Measurements from ENCODE around the gene SYNGR1.
"Not testable (repeated sequence)": the region's sequence is repeated elsewhere in the genome, so short reads cannot be mapped to it uniquely, and the experiment has no call there.

SYNGR1 gene

DNA sequence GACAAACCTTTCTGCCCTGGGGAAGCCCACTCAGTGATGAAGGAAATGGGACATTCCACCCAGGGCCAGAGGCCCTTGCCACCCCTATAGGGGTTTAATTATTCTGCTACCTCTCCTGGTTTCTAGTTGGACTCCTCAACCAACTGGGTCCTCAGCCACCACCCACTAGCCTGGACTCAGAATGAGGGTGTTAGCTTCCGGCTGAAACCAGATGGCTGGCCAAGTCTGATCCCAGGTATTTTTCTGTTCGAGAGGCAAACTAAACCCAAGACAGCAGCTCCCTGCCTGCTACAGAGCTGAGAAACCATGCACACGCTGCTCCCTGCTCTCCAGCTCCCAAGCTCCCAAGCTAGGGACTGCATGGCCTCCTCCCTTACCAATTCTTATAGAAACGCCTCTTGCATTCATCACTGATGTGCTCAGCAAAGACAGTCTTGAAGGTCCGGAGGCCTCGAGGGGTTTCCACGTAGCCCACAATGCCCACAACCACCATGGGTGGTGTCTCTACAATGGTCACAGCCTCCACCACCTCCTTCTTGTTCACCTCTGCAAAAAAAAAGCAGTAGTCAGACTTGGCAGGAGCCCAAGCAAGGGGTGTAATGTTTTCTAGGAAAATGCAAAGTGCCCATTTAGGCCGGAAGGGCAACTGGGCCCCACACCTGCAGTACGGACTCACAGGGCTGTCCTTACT is 32.6 kb upstream of the SYNGR1 start:
- no peak for DNase-seq (ENCODE audit: low read depth in 2 of 2)

DNA sequence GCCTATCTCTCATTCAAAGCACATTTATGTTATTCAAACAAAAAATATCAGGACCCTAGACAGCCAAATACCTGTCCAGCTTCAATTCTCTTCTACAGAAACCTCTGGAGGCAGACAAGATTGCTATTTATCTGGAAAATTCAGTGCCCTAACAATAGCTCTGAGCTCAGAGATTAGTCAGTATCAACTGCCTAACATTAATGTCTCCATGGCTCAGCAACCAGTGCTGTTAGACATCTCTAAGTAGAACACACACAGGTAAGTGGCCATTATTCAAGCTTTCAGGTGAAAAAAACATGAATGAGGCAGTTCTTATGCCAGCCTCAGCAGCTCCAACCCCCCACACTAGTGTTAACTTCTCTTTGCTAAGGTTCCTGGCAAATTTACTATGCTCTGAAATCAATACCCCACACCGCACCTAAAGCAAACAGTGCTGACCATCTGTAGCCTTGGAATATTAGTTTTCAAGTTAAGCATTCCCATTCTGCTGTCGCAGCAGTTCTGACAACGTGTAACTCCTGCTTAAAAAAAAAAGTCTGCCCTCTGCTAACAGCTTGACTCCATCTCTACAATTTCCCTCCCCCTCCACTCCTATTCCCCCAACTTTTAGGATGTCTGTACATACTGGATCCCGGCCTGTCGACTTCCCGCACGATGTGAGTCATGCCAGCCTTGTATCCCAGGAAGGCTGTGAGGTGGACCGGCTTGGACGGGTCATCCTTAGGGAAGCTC is 31.9 kb upstream of the SYNGR1 start:
- DNase-seq (ENCODE audit: low read depth in 2 of 2), result no peak

DNA sequence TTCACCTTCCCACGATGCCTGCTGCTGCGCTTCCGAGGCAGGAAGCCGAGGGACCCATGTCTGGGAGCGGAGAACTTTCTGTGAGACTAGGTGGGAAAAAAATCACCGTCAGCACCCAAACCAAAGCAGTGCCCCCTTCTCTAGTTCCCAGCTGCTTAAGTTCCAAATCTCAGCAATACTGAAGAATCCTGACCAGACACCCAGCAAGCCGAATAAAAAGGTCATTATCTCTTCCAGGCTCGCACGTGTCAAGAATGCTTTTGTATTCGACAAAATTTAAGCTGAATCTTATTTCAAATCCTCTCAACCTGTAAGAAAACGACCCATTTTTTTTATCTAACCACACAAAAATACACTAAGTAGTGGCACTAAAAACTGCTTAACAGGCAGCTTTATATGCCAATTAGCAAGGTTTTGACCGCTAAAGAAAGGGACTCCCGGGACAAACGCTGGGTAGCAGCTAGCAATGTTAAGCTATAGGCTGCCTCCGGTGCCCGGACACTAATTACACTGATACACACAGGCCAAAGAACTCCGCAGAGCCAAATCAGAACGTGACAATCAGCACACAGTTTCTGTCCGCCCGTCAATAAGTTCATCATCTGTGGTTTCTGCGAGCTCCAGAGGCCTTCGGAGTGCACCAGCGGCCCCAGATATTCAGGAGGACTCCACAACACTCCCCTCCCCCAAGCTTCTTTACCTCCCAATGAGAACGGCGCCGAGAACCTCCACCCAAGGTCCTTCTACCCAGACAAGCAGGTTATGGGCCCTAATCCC is 31.1 kb upstream of the SYNGR1 start:
- peak in 1 of 2 donors; percentile 42 for DNase-seq (ENCODE audit: low read depth in 2 of 2)

DNA sequence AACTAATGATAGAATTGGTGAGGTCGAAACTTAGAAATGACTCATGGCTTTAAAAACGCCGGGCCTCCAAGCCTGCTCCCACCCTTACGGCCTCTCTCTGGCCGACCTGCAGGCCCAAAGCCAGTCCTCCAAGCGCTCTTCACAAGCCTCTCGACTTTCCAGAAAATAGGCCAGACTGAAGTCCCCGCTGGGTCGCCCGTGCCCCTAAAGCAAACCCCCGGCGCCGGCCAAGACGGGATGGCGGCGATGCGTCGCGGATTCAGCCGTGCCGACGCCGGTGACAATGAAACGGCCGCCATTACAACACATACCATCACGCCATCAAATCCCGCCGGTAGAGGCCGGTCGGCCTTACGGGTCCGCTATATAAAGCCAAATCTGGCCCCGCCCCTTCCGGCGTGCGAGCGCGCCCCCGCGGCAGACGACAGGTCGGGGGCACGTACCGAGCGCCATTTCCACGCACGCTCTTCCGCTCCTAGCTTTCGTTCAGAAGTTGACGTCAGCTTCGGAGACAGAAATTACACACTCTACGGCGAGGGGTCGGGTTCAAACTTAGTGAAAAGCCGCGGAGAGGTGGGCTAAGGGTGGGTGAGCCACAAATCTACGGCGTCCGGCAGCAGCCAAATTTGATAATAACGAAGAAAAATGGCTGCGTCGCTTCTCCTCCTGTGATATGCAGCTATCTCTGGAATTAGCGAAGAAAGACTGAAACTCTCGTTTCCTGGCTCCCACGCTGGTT is 30.3 kb upstream of the SYNGR1 start, which contains the start of gene RPL3:
RPL3 (minus strand) TSS at position 340 of the 739 bp plus-strand sequence; CDS start at position 314, 26 bp downstream.
- peak; percentile 89 to 98 for DNase-seq (ENCODE audit: low read depth in 2 of 2)

DNA sequence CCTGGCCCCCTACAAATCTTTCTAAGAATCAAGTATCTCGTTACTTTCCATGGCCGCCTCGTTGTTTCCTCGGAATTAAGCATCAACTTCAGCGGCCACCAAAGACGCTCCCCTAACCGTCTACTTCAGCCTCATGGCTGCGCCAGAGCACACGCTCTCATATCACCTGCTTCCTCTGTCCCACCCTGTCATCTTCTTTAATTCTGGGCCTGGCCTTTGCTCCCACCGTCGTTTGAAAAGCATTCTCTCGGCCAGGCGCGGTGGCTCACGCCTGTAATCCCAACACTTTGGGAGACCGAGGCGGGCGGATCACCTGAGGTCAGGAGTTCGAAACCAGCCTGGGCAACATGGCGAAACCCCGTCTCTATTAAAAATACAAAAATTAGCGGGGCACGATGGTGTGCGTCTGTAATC is 29.2 kb upstream of the SYNGR1 start:
- DNase-seq (ENCODE audit: low read depth in 2 of 2), result not testable (repeated sequence)

DNA sequence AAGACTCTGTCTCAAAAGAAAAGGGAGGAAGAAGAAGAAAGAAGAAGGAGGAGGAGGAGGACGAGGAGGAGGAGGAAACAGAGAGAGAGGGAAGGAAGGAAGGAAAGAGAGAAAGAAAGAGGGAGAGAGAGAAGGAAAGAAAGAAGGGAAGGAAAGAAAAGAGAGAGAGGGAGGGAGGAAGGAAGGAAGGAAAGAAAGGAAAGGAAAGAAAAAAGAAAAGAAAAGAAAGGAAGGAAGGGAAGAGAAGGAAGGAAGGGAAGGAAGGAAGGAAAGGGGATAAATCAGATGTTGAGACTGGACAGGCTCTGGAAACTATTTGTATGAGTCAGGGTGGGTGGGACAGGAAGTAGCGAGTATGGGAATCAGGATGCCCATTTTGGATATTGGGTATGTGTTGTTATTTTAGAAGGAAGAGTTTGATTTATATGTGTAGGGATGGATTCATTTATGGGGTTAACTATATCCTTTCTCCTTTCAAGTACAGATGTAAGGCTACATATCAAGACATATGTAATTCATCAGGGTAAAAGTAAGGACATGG is 24.3 kb upstream of the SYNGR1 start:
- no peak for DNase-seq (ENCODE audit: low read depth in 2 of 2)

DNA sequence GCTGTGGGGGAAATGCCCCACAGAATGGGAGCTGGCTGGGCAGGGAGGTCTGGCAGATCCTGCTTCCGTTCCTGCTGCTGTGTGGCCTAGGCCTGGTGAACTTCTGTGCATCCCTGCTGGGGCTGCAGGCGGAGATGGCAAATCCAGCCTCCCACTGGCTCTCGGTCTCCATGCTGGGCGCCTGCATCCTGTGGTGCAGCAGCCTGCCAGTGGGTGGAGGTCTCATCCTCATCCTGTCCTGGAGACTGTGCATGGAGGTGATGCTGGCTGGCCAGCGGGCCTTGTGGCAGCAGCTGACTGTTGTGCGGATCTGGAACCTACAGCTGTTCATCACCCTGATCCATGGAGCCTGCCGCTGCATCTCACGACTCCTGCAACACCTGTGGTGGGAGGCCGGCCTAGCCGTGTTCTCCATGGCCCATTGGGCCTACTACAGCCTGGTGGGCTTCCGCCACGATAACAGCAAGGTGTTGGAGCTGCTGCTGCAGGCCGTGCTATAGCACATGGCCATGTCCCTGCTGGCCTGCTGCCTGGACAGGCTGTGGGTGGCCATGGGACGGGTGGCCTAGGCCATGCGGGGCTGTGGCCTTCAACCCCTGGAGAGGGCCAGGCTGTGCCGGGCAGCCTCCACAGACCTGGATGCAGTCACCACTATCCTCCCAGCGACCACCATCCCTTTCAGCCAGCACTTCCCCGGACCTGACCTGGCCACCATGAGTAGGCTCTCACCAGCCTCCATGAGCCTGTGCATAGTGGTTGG is 21.6 kb upstream of the SYNGR1 start:
- DNase-seq (ENCODE audit: low read depth in 2 of 2), result no peak

DNA sequence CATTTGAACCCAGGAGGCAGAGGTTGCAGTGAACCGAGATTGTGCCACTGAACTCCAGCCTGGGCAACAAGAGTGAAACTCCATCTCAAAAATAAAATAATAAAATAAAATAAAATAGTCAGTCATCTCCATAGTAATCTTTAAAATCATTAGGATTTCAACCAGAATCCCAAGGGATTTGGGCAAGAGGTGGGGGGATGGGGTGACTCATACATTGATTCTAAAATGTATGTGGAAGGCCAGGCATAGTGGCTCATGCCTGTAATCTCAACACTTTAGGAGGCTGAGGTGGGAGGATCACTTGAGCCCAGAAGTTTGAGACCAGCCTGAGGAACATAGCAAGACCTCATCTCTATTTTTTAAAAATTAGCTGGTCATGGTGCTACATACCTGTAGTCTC is 19.2 kb upstream of the SYNGR1 start:
- not testable (repeated sequence) for DNase-seq (ENCODE audit: low read depth in 2 of 2)

DNA sequence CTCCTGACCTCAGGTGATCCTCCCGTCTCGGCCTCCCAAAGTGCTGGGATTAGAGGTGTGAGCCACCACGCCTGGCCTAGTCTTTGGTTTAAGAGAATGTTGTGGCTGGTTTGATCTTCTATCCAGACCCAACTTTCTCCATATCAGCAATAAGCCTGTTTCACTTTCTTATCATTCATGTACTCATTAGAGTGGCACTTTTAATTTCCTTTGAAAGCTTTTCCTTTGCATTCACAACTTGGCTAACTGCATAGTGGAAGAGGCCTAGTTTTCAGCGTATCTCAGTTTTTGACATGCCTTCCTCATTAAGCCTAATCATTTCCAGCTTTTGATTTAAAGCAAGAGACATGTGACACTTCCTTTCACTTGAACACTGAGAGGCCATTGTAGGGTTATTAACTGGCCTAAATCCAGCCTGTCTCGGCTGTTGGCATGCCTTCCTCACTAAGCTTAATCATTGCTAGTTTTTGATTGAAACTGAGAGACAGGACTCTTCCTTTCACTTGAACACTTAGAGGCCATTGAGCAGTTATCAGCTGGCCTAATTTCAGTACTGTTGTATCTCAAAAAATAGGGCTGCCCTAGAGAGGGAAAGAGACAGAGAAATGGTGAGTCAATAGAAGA is 17.2 kb upstream of the SYNGR1 start:
- no peak for DNase-seq (ENCODE audit: low read depth in 2 of 2)

DNA sequence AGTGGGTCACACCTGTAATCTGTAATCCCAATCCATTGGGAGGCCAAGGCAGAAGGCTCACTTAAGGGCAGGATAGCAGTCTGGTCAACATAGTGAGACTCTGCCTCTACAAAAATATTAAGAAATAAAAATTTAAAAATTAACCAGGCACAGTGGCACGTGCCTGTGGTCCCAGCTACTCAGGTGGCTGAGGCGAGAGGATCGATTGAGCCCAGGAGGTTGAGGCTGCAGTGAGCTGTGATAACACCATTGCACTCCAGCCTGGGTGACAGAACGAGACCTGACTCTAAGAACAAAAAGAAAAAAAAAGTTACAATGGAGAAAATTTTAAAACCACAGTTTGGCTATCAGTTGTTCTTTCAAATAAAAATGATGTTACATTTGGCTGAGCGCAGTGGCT is 13.4 kb upstream of the SYNGR1 start:
- no peak for DNase-seq (ENCODE audit: low read depth in 2 of 2)

DNA sequence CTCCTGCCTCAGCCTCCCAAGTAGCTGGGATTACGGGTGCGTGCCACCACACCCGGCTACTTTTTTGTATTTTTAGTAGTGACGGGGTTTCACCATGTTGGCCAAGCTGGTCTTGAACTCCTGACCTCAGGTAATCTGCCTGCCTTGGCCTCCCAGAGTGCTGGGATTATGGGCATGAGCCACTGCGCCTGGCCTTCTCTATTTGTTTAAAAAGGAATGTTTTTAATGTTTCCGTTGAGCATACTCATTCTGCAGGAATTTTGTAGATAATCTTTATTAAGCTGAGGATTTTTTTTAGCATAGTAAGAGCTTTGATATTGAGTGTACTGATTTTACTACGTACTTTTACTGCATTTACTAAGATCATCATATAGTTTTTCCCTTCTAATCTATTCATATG is 10.0 kb upstream of the SYNGR1 start:
- not testable (repeated sequence) for DNase-seq (ENCODE audit: low read depth in 2 of 2)

DNA sequence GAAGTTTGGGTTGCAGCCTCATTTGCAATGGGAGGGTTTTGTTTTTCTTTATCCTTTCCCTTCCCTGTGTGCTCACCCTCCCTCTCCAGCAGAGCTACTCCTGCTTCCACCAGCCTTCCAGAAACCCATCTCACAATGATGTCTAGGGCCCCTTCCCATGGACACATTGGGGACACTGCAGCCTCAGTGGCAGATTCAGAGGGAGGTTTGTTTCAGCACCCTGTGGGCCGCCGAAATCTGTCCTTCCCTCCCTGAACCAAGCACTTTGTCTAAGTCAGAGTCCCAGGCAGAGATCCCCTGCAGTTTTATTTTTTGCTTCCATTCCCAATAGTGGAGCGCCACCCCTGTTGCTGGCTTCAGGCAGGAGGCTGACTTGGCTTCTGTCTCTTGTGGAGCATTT is 8.6 kb upstream of the SYNGR1 start:
- no peak for DNase-seq (ENCODE audit: low read depth in 2 of 2)

DNA sequence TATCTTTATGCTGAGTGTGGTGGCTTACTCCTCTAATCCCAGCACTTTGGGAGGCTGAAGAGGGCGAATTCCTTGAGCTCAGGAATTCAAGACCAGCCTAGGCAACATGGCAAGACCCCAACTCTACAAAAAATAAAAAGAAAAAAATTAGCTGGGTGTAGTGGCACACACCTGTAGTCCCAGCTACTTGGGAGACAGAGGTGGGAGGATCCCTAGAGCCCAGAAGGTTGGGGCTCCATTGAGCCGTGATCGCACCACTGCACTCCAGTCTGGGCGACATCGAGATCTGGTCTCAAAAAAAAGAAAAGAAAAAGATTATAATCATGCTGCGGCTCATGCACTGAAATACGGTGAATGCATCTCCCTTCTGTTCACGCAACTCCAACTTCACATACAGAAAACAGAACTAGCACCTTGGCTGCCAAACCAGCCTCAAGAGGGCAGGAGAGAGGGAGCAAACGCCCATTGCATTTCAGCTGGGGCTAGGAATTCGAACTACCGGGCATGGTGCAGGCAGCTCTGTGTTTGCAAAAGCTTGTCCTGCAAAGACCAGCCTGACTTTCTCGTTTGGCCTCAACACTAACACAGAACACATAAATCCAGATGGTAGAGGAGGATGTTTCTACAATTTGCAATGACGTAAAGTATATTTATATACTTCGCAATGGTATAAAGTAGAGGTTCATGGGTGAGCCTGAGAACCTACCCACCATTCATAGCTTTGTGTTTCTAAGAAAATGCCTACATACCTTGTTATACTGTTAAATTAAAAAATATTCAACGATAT is 6.3 kb upstream of the SYNGR1 start:
- peak; percentile 37 to 38 for DNase-seq (ENCODE audit: low read depth in 2 of 2)

DNA sequence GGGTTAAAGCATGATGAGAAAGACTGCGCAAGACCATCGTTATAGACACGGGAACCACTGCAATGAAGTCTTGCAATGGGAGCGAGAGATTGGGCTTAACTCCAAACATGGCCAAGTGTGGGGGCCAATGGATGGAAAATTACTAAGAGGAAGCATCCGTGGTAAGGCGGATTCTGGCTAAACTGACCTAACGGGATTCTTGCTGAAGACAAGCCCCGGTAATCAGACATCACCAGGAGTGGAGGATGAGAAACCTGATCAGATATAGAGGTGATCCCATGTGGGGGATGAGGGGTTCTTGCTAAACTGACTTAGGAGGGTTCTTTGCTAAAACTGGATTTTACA is 5.8 kb upstream of the SYNGR1 start:
- no peak for DNase-seq (ENCODE audit: low read depth in 2 of 2)

DNA sequence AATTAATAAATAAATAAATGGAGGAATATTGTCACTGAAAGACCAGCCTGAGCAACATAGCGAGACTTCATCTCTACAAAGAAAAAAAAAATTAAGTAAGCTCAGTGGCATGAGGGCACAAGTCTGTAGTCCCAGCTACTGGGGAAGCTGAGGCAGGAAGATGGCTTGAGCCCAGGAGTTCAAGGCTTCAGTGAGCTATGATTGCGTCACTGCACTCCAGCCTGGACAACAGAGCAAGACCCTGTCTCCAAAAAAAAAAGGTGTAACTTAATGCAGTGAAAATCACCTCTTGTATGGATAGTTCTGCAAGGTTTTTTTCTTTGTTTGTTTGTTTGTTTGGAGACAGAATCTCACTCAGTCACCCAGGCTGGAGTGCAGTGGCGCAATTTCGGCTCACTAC is 4.6 kb upstream of the SYNGR1 start:
- no peak for DNase-seq (ENCODE audit: low read depth in 2 of 2)

DNA sequence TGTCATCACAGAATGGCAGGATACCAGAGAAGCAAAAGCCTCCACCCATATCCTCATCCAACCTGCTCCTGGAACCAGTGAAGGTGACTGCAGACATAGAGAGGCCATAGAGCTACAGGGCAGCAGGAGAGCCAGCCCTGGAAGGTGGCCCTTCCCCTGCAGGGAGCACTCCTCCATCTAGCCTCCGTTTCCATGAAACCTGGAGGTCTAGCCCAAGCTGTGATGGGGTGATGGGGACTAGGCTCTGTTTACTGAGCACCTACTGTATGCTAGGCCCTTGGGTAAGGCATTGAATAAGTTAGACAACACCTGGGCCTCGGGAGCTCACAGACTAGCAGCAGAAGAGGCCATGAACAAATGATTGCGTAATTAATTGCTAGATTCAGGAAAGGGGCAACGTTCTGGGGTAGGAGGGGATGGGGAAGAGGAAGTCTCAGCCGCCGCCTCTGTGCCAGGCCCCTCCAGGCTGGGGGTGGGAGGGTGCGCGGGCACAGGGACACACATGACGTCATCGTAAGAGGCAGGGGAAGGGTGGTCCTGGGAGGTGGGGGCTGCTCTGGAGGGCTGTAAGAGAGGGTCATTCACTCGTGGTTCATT is 784 bp upstream of the SYNGR1 start:
- DNase-seq (ENCODE audit: low read depth in 2 of 2), result no peak

DNA sequence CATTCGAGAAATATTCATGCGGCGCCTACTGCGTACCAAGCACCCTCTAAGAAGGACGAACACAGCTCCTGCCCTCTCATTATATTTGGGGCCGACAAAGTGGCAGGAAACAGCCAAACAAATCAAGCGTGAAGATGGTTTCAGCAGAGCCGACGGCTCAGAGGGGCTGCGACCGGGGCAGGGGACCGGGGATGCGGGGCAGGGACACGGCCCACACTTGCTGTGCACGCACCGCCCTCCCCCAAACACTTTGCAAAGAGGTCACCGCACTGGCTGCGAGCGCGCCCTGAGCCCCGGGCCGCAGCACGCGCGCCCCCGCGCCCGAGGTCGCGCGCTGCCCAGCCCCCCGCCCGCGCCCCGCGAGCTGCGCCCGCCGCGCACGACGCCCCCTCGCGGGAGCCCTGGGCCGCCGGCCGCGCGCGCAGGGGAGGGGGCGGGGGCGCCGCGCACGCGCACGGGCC is 255 bp upstream of the SYNGR1 start:
- no peak for DNase-seq (ENCODE audit: low read depth in 2 of 2)

DNA sequence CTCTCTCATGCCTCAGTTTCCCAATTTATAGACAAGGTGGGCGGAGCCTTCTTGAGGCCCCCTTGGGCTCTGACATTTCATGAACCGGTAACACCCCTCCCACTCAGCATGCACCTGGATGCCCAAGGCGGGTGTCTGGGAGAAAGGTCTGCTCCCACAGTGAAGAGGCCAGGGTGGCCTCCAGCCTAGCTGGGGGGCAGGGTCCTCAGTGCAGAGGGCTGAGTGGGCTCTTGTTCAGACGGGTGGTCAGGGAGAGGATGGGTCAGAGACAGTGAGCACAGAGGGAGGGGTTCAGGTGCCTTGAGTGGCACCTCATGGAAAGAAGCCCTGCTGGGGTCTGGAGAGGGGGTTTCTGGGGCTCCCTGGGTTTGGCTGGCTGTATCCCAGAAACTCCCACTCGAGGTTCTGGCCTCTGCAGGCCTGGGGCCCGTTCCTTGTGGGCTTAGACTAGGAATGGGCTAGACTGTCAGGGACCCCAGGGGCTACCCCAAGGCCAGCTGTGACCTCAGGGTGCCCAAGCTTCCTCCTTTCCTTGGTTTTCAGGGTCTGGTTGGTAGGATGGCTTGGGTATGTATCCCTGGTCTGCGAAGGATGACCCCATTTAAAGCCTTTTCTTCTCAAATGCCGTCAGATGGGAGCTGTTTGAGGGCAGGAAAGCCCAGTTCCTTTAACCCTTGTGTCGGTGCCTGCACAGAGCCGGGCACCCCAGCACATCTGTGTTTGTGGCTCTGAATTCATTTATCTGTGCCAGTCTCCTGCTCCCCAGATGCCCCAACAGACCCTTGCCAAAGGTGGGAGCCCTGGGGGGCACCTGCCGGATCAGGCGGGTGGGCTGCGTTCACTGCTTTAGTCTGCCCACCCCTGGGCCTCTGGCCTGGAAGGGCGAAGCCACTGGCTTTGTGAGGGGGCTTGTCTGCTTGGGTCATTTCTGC is 1.2 kb downstream of the SYNGR1 start:
- no peak for DNase-seq (ENCODE audit: low read depth in 2 of 2)

Data from stimulated activated CD4-positive, alpha-beta T cell treated with anti-CD3 and anti-CD28 coated beads, Interleukin-4, amount 100 ng/mL, for 48 hours (primary cell).